Activated naive CD8-positive, alpha-beta T cell treated with anti-CD3 and anti-CD28 coated beads, Interleukin-2, amount 50 U/mL, for 16 hours (primary cell): ENCODE results near the gene OGFOD1.

Experiments
- DNase-seq: peaks from one replicate; pipeline ENCODE4 v3.0.0-alpha.2; 2020; ENCODE audit warnings: low read depth, low spot score

Gene OGFOD1

DNA sequence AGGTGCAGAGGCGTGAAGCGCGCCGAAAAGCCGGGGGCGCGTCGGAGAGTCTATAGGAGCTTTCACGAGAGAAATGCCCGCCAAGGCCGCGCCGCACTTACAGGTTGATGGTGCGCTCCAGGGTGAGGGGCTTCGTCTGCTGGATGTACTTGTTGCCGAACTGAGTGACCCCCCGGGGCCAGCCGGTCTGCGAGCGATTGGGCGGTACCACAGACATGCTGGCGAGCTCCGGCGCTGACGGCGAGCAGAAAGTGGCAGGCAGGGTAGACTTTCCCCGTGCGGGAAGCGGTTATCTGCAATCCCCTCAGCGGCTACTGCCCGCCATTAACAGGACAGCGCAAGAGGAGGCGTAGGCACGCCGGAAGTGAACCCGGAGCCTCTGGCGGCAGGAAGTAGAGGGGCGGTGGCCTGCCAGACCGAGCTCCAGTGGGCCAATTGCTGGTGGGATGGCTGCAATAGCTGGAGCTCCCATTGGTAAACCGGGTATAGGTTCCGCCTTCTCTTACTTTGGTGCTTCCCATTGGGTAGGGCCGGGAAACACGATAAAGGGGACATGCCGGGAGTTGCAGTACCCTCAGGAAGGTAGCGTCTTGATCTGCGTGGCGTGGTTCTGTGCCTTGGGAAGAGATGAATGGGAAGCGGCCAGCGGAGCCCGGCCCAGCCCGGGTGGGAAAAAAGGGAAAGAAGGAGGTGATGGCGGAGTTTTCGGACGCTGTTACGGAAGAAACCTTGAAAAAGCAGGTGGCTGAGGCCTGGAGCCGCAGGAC, at the start of gene OGFOD1, which contains the start of gene NUDT21:
OGFOD1 (plus strand) TSS at position 569 of the 767 bp plus-strand sequence; CDS start at position 628, 59 bp downstream.
NUDT21 (minus strand) TSS at position 347 of the 767 bp plus-strand sequence; CDS start at position 217, 130 bp downstream.
- peak; percentile 76 for DNase-seq

DNA sequence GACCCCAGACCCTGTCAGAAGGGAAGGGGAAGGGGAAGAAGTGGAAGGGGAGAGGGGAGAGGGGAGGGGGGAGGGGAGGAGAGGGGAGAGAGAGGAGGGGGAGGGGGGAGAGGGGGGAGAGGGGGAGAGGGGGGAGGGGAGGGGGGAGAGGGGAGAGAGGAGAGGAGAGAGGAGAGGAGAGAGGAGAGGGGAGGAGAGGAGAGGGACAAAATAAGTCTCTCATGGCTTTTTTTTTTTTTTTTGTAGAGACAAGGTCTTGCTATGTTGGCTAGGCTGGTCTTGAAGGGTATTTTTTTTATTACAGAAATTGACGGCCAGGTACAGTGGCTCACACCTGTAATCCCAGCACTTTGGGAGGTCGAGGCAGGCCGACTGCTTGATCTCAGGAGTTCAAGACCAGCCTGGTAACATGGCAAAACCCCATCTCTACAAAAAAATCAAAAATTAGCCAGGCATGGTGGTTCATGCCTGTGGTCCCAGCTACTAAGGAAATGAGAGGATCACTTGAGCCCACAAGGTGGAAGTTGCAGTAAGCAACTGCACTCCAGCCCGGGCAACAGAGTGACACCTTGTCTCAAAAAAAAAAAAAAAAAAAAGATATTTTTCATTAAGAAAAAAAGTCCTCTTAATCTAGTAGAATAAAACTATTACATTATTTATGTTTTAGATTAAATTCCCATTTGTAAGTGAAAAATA, 45.2 kb upstream of the OGFOD1 start:
- no peak for DNase-seq

DNA sequence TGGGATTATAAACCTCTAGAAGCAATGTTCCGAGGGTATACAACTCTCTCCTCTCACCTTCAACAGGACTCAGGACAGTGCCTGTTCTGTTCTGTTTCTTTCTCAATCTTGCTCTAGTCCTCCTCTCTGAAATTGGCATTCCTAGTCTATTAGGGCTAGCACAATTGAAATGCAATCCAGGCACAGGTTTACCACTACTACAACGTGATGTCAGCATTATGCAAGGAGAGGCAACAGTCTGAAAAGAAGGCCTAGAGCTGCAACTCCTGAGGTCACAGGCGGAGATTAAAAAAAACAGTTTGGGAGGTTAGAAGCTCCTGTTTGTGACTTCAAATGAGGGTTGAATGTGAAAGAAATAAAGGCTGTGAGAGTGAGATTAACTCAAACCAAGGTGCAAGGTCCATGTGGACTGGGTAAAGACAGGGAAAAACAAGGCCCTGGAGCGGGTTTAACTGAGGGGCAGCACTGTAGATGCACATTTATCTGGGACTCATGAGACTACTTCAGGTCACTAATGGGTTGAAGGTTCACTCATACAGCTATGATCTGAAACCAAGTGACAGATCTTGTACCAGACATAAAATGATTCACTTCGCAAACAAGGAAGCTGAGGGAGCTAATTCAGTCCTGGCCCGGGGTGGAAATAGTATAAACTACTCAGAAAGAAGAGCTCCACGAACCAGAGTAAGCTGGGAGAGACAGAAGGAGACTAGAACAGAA, 42.8 kb upstream of the OGFOD1 start:
- no peak for DNase-seq

DNA sequence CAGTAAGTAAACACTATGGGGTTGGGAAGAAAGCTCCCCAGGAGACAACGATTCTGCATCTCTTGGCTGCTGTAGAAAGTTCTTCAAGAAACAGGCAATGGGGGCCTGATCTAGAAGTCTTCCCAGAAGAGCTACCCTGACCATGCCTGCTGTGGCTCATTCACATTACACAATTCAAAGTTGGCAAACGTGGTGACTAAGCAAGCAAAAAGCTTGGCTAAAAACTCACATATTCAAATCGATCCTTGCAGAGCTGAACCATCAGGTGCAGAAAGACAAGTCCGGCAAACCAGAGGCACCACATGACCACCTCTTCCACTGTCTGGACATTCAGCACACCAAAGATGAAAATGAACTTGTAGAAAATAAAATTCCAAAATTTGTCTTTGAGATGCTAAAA, 42.2 kb upstream of the OGFOD1 start:
- DNase-seq: no peak

DNA sequence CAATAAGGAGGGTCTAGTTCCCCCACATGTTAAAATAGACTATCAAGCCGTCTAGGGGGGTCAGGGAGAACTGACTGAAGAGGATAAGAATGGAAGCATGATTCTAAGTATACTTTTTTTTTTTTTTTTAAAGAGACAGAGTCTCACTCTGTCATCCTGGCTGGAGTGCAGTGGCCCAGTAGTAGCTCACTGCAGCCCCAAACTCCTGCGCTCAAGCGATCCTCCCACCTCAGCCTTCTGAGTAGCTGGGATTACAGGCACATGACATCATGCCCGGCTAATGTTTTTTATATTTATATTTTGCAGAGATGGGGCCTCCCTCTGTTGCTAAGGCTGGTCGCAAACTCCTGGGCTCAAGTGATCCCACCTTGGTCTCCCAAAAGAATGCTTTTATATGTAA, 40.2 kb upstream of the OGFOD1 start:
- DNase-seq: no peak

DNA sequence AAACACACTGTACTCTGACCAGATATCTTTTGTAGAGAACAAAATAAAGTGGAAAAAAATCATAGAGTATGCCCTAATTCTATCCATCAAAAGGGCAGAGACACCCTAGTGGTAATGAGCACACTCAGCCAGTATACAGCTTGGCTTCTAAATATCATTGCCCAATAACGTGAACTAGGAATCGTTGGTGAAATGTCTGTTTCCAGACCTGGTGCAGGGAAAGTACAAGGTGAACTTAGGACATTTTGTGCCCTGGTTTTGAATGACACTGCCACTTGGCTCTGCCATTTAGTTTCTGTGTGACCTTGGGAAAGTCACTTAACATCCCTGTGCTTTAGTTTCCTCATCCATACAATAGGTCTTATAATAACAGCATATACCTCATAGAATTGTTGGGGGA, 39.7 kb upstream of the OGFOD1 start:
- DNase-seq: no peak

DNA sequence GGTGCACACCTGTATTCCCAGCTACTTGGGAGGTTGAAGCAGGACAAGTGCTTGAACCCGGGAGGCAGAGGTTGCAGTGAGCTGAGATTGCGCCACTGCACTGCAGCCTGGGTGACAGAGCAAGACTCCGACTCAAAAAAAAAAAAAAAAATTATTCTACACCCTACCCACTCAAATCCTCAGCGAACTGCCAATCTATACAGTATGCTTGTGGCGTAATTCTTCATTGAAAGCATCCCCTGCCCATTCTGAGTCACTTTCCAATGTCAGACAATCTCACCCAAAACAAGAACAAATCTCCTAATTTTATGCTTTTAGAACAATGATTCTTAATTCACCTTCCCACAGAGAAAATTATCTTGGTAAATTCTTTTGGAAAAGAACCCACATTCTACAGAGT, 38.0 kb upstream of the OGFOD1 start:
- no peak for DNase-seq

DNA sequence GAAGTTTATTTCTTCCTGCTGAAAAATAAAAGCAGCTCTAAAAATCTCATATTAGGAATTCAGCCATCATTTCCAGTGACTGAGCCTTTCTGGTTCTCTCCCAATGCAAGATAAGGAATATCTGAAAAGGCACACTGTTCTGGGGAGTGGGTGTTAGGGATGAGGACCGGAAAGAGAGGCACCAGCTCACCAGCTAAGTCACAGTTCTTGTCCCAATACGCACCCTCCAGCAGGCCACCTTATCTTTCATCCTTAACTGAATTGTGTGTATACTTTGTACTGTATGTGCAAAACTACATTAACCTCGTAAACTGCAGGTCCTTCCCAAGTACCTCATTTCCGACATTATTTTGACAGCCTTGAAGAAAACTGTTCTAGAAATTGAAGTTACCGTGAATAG, 37.0 kb upstream of the OGFOD1 start:
- DNase-seq: no peak

DNA sequence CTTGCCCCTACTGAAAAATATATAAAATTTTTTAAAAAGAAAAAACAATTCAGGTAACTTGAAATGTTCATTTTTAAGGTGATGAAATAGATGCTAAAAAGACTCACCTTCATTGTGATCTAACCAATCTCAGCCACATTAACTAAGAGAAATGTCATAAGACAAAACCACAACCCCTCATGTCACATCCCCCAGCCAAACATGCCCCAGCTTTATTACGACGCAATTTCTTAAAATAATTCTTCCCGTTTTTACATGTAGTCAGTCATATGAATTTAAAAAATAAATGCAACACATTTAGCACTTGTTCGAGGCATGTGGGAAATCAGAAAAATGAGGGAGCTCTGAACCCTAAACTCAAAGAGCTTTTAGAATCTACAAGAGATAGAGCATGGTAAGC, 35.5 kb upstream of the OGFOD1 start:
- no peak for DNase-seq

DNA sequence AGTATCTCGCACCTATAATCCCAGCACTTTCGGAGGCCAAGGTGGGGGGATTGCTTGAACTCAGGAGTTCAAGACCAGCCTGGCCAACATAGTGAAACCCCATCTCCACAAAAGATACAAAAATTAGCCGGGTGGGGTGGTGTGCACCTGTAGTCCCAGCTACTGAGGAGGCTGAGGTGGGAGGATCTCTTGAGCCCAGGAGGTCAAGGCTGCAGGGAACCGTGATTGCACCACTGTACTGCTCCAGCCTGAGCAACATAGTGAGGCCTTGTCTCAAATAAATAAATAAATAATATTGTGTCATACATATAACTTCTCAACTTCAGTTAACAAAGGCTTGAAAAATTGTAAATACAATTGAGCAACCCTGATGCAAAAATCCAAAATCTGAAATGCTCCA, 34.2 kb upstream of the OGFOD1 start:
- no peak for DNase-seq

DNA sequence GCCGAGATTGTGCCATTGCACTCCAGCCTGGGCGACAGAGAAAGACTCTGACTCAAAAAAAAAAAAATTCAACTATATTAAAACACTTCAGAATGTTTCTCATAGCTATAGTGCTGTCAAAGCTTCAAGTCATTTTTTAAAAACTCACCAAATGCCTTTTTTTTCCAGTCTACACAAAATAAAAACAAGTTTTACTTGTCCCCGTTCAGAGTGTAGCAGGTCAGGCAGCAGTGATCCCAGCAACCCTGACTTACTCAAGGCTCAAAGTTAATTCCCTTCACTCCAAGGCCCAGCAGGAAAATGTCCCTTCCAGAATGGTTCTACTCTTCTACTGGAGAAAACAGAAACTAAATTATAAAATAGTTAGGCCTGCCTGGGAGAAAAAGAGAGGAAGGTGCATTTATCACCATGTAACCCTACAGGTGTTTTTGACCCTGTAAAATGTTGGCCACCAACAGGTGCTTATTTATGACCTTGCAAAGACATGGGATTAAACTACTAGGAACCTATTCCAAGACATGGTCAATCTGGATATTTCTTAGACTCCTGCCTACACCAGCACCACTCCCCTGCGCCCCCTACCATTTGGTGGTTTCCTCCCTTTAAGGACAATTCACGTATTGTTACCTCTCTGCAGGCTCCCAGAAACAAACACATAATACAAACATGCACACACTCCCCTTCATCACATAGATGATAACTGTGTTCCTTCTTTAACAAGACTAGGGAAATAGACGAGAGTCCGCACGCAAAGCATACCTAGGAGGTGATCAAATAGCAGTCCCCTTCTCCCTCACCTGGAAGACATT, 31.4 kb upstream of the OGFOD1 start:
- no peak for DNase-seq

DNA sequence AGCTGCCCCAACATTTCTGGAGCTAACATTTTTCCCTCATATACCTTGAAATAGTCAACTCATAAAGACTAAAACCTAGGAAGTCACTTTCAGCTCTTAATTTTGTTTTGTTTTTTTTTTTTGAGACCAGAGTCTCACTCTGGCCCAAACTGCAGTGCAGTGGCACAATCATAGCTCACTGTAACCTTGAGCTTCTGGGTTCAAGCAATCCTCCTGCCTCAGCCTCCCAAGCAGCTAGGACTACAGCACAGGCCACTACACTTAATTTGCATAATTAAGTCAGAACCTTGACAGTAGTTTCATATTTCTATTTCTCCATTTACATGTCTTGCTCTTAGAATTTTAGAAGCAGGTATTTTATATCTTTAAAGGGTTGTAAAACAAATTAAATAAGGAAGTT, 30.7 kb upstream of the OGFOD1 start:
- no peak for DNase-seq

DNA sequence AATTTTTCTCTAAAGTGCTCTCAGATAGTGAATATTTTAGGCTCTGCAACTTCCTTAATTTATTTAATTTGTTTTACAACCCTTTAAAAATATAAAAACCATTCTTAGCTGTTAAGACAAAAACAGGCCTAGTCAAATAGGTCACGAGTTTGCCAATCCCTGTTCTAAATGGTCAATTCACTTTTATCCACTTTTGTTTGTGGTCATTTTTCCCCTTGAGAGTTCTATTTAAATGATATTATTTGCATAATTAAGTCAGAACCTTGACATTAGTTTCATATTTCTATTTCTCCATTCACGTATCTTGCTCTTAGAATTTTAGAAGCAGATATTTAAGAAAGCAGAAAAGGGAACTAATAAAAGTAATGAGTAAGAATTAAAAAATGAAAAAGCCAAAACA, 30.0 kb upstream of the OGFOD1 start:
- DNase-seq: no peak

DNA sequence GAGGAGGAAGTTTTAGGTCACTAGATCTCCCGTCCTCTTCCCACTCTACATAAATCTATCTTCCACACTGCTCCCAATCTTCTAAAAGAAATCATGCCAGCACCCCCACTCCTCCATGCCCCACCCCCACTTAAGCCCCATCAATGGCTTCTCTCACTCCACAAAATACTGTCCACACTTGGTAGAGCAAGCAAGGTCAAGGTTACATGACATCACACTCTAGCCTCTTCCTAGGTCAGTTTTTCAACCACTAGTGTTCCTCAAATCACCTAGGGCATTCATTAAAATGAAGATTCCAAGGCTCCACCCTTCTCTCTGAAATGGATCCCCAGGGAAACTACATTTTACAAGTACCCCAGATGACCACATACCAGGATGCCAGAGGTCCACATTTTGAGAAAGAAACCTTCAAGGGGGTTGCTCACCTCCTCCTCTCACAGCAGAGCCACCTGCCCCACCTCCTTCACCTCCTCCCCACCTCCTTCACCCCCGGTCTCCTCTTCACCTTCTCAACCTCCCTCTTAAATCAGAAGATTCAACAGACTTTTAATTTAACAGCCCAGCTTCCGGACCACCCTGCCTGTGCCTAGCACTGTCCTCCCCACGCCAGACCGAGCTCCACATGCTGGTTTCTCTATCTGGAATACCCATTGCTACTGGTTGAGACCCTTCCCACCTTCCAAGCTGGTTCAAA, 29.2 kb upstream of the OGFOD1 start:
- no peak for DNase-seq

DNA sequence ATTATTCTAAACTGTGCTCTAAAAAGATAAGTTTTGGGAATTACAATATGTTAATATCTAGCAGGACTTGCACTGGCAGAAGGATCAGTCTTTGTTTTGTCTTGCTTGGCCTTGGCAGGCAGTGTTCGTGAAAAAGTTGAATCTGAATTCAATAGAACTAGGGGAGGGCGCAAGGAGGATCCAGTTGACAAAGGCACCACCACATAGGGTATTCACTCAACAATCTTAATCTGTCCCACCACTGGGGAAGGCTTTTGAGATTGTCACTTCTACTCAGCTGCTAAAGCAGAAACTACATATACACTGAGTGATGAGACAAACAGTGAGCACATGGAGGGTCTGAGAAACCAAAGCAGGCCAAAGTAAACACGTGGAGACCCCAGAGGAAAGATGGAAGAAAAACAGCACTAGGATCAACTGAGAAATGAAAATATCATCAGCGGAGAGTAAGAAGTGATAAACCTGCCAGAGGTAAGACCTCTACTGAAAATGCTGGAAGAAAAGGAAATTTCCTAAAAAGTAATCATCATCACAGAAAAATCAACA, 28.4 kb upstream of the OGFOD1 start:
- no peak for DNase-seq

DNA sequence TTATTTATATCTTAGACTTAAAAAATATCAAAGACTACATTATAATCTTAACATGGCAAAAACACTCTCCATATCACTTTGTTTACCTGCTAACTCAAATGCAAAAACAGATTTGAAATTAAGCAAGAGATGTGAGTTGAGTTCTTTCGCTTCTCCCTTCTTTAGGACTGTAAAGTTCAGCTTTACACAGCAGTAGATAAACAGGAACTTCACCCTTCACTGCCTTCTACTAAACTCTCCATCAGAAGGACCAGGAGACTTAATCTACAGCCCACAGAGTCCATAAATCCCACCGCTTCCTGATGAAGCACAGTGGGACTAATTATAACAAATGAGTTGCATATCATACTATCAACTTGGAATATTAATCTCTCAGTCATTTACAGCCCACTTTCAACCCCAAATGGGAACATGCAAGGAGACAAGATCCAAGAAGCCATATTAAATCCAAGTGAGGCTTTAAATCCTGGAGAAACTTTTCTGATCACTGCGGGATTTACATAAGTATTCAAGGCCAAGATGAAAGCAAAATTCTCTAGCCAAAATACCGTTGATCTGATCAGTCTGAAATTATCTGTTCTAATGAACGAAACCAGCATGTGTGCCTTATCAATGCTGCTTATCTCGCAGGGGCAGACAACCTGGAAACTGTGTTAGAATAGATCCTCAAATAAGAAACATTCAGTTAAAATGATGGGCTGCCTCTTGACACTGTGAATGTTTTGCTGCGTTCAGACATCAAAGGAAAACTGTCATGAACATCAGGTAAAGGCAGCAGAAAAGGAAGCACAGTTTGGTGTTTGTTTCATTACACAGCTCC, 27.6 kb upstream of the OGFOD1 start:
- no peak for DNase-seq

DNA sequence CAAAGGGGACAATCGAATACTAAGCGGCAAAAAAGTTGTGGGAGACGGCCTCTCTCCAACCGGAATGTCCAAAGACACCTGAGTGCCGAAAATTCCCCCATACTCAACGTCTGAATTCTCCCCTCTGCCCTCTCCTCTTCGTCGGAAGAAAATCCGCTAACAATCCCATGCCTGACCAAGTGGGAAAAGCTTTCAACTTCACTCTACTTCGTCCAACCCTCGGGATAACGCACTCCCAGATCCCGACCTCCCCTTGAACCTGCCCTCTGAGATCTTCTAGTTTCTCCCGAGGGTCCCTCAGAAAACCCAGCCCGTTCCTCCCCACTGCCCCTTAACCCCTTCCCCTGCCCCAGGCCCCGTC, 27.0 kb upstream of the OGFOD1 start:
- no peak for DNase-seq

DNA sequence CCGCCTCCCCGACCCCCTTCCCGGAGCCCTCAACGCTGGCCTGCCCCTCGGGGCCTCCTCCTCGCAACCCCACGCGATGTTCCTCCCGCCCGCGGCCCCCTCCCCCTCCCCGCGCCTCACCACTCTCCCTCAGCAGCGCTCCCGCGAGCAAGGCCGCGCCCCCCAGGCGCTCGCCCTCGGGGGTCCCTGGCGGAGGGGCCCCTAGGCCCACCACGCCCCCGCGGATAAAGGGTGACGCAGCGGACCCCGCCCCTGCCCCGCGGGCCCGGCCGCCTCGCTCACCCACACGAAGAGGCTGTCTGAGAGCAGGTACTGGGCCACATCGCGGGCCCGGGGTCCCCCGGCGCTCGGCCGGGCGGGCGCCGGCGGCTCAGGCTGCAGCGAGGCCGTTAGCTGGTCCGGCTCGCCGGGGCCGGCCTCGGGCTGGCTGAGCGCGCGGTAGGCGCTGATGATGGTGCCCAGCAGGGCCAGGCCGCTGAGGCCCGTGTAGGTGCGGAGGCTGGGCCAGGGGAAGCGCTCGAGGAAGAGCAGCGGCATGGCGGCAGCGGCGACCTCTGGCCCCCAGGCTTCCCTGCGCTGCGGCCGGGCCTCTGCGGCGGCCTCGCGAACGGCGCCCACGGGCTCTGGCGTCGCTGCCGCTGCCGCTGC, 26.4 kb upstream of the OGFOD1 start:
- DNase-seq: no peak

DNA sequence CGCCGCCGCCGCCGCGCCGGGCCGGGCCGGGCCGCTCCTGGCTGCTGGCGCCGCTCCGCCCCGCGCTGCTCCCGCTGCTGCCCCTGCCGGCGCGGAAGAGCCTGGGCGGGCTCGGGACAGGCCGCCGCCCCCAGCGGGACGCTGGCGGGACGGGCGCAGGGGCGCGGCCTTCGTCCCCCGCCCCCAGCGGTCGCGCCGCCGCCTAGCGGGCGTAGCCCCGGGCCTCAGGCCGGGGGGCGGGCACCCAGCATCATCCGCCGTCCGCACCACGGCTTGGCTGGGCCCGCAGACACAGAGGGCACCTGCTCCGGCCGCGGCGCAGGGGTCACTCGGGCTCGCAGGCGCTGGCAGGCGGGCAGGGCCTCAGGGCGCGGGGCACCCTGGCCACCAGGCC, 25.9 kb upstream of the OGFOD1 start, which contains the start of gene AMFR:
AMFR (minus strand) TSS at position 107 of the 394 bp plus-strand sequence. CDS start 218 bp downstream, outside the sequence.
- peak; percentile 35 for DNase-seq
